Type B pancreatic cell (in vitro differentiated cells): ENCODE results near the gene PARP1. TPM values are rescaled to one million over a fixed set of nuclear protein-coding genes. Genes with fewer than 3 reads are reported as not detected.

Experiments used
- DNase-seq: peaks from one replicate; pipeline ENCODE4 v3.0.0; 2021; ENCODE audit warnings: mixed read lengths; ENCODE audit not compliant: unreplicated experiment; ENCODE audit errors: extremely low spot score
- H3K27ac Mint-ChIP-seq: 2 replicates; pipeline ENCODE4 v1.8.0; 2021; ENCODE audit warnings: mild to moderate bottlenecking, mixed read lengths
- H3K27me3 Mint-ChIP-seq: 2 replicates; pipeline ENCODE4 v1.8.0; 2021; ENCODE audit warnings: mixed read lengths
- H3K36me3 Mint-ChIP-seq: 2 replicates; pipeline ENCODE4 v1.8.0; 2021; ENCODE audit warnings: mixed read lengths
- H3K4me1 Mint-ChIP-seq: one replicate; pipeline ENCODE4 v1.8.0; 2021; ENCODE audit warnings: mixed read lengths; ENCODE audit not compliant: unreplicated experiment
- H3K4me3 Mint-ChIP-seq: 2 replicates; pipeline ENCODE4 v1.8.0; 2021; ENCODE audit warnings: mild to moderate bottlenecking, mixed read lengths
- H3K9me3 Mint-ChIP-seq: 2 replicates; pipeline ENCODE4 v1.8.0; 2021; ENCODE audit warnings: mixed read lengths
- CTCF ChIP-seq: fragments of 200-600 bp; sonication (generic); conservative IDR thresholded peaks from 2 replicates; pipeline ENCODE4 v1.5.0; 2021; ENCODE audit warnings: antibody characterized with exemption, mild to moderate bottlenecking
- total RNA-seq: library from RNA; stranded (reverse); gene quantifications from 2 replicates; pipeline ENCODE4 v1.2.1, GENCODE V29; 2021; ENCODE audit warnings: low replicate concordance

PARP1 gene
- total RNA-seq, 1 donor from 2014 or later = 186 TPM

- no peak for DNase-seq
- Mint-ChIP-seq H3K9me3 (no peaks in the 10 kb centered on the region), H3K36me3 (no peaks in the 10 kb centered on the region)
Observed at GRCh38 chr1:226450688-226451087, 42.8 kb upstream of the PARP1 start.

GRCh38 chr1:226449823-226450222 lies 41.9 kb upstream of the PARP1 start:
- TF ChIP-seq CTCF = no peak
- no peak overlapping the region for H3K4me3 Mint-ChIP-seq
- no peaks in the 10 kb centered on the region for H3K36me3 Mint-ChIP-seq
- H3K27me3 Mint-ChIP-seq = peaks cover 1% of the 10 kb centered on the region
- H3K4me1 Mint-ChIP-seq = peaks cover 12% of the 10 kb centered on the region
- no peaks in the 10 kb centered on the region for H3K9me3 Mint-ChIP-seq
- DNase-seq = no peak
- no peak overlapping the region for H3K27ac Mint-ChIP-seq

More at GRCh38 chr1:226450688-226451087, 42.8 kb upstream of the PARP1 start:
- H3K27ac Mint-ChIP-seq = no peak overlapping the region
- TF ChIP-seq CTCF = no peak
- H3K4me3 Mint-ChIP-seq = no peak overlapping the region
- peaks cover 12% of the 10 kb centered on the region for H3K4me1 Mint-ChIP-seq
- H3K27me3 Mint-ChIP-seq = no peaks in the 10 kb centered on the region

GRCh38 chr1:226447932-226448665 lies 40.2 kb upstream of the PARP1 start:
- H3K27ac Mint-ChIP-seq = no peak overlapping the region
- DNase-seq = no peak
- no peaks in the 10 kb centered on the region for H3K36me3 Mint-ChIP-seq
- H3K4me3 Mint-ChIP-seq = no peak overlapping the region
- peaks cover 2% of the 10 kb centered on the region for H3K27me3 Mint-ChIP-seq
- peaks cover 5% of the 10 kb centered on the region for H3K4me1 Mint-ChIP-seq
- TF ChIP-seq CTCF = no peak
- H3K9me3 Mint-ChIP-seq = no peaks in the 10 kb centered on the region

GRCh38 chr1:226446094-226446493 lies 38.2 kb upstream of the PARP1 start:
- TF ChIP-seq CTCF = no peak
- Mint-ChIP-seq H3K27ac (no peak overlapping the region), H3K4me1 (no peaks in the 10 kb centered on the region), H3K9me3 (peaks cover under 1% of the 10 kb centered on the region), H3K4me3 (no peak overlapping the region), H3K36me3 (no peaks in the 10 kb centered on the region), H3K27me3 (peaks cover 3% of the 10 kb centered on the region)
- DNase-seq = no peak

DNA sequence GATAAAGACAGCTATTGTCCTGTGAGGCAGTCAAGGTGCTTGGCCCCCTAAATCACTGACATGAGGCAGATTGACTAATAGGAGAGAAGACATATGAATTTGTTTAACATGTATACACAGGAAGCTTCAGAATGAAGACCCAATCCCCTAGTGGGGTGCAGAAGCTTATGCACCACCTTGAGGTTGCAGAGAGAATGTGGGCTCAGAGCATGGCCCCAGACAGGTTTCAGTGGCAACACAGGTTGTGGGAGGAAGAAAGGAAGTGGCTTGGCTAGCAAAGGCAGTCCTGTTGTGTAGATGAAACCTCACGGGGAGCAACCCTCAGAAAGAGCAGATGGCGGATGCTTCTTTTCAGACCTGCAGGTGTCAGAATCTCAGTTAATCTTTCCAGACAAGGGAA lies 37.0 kb upstream of the PARP1 start:
- H3K4me1 Mint-ChIP-seq = no peaks in the 10 kb centered on the region
- no peak overlapping the region for H3K27ac Mint-ChIP-seq

More for the DNA sequence above, 37.0 kb upstream of the PARP1 start:
- Mint-ChIP-seq H3K36me3 (no peaks in the 10 kb centered on the region), H3K4me3 (no peak overlapping the region), H3K27me3 (peaks cover 8% of the 10 kb centered on the region), H3K9me3 (peaks cover 5% of the 10 kb centered on the region)
- no peak for DNase-seq
- TF ChIP-seq CTCF = no peak
